HepG2 (cell line): ENCODE data around the gene SLC9A4. TPM values are rescaled to one million over a fixed set of nuclear protein-coding genes. Genes with fewer than 3 reads are reported as not detected.

Source experiments
- ATAC-seq: fragments of 200-7000 bp; cut with Tn5 transposase; 3 replicates; pipeline ENCODE4 v1.9.1; 2020; ENCODE audit warnings: mild to moderate bottlenecking, moderate library complexity
- BruUV-seq: library from RNA; stranded (reverse); fragments of 400-500 nt; replicated peaks from 2 replicates; lab custom pipeline; 2021; lab: Mats Ljungman, UMichigan
- CTCF ChIA-PET: fragments of 300-600 bp; formaldehyde crosslinking; extraction: SDS; loops from one replicate; lab custom pipeline; 2021; ENCODE audit warnings: low total read pairs, inconsistent platforms, low intra/inter-chr PET ratio; lab: Yijun Ruan, JAX
- POLR2A ChIA-PET: fragments of 350-600 bp; sonication (Branson Sonifier 250); formaldehyde crosslinking; loops from one replicate; lab custom pipeline; 2020; ENCODE audit warnings: antibody characterized with exemption, inconsistent platforms; lab: Yijun Ruan, JAX
- DNase-seq: peaks from one replicate; pipeline ENCODE4 v3.0.0-alpha.2; 2015; ENCODE audit warnings: low spot score
- FAIRE-seq: peaks from 3 replicates; lab custom pipeline; 2011; peaks lifted over from hg19 to GRCh38; lab: Jason Lieb, UNC
- H2AFZ ChIP-seq: one replicate; pipeline ENCODE4 v1.6.1; 2011; ENCODE audit warnings: low read length, inconsistent platforms
- H3K27ac ChIP-seq: fragments of 300-600 bp; 3 replicates; pipeline ENCODE4 v1.8.0; 2011; ENCODE audit warnings: mixed run types, mild to moderate bottlenecking, mixed read lengths, low read length, inconsistent platforms; ENCODE audit not compliant: insufficient read depth; ENCODE audit errors: extremely low read length
- H3K27me3 ChIP-seq, 2 experiments: fragments of 200-600 bp in 1 of 2; 2 replicates in 1 of 2; 3 replicates in 1 of 2; pipeline versions ENCODE4 v1.6.0 to v1.8.0; 2011; ENCODE audit warnings: low read length in 2 of 2, mild to moderate bottlenecking in 2 of 2, moderate library complexity in 2 of 2, inconsistent platforms in 1 of 2; ENCODE audit not compliant: insufficient read depth in 2 of 2, control insufficient read depth in 1 of 2
- H3K36me3 ChIP-seq, 2 experiments: fragments of 200-600 bp in 1 of 2; replicated peaks in 1 of 2; 2 replicates in 1 of 2; 3 replicates in 1 of 2; pipeline versions ENCODE4 v1.5.1 to v1.8.0; 2011; ENCODE audit warnings: low read length in 2 of 2, inconsistent platforms in 1 of 2; ENCODE audit not compliant: insufficient read depth in 2 of 2, control insufficient read depth in 1 of 2
- H3K4me1 ChIP-seq: 2 replicates; pipeline ENCODE4 v1.5.1; 2012; ENCODE audit warnings: low read length, inconsistent platforms; ENCODE audit not compliant: insufficient read depth
- H3K4me2 ChIP-seq: 2 replicates; pipeline ENCODE4 v1.6.0; 2011; ENCODE audit warnings: low read depth, low read length, inconsistent platforms
- H3K4me3 ChIP-seq, 3 experiments: fragments of 200-600 bp in 1 of 3; sonication (generic), shearing (Covaris generic) in 1 of 3; replicated peaks in 1 of 3; 2 replicates each; pipeline ENCODE4 v1.5.1; 2011 to 2016; ENCODE audit warnings: low read length in 3 of 3, inconsistent platforms in 2 of 3, low read depth in 2 of 3, mild to moderate bottlenecking in 2 of 3, control low read depth in 1 of 3, mixed read lengths in 1 of 3; ENCODE audit not compliant: insufficient read depth in 1 of 3
- H3K79me2 ChIP-seq: one replicate; pipeline ENCODE4 v1.6.1; 2011; ENCODE audit warnings: low read length, inconsistent platforms; ENCODE audit not compliant: insufficient read depth
- H3K9ac ChIP-seq: 2 replicates; pipeline ENCODE4 v1.6.0; 2011; ENCODE audit warnings: mild to moderate bottlenecking, low read depth, low read length, inconsistent platforms; ENCODE audit not compliant: insufficient read depth
- H3K9me3 ChIP-seq: 2 replicates; pipeline ENCODE4 v1.5.1; 2012; ENCODE audit warnings: mild to moderate bottlenecking, low read length
- H4K20me1 ChIP-seq: 2 replicates; pipeline ENCODE4 v1.6.0; 2011; ENCODE audit warnings: inconsistent platforms, mild to moderate bottlenecking, low read length, moderate library complexity; ENCODE audit not compliant: insufficient read depth
- BRD4 ChIP-seq: sonication (generic); formaldehyde crosslinking; IDR thresholded peaks from 2 replicates; pipeline ENCODE4 v1.4.0; 2020; ENCODE audit warnings: missing genetic modification reagents
- HDAC6 ChIP-seq: fragments of 200-600 bp; sonication (generic); IDR thresholded peaks from 2 replicates; pipeline ENCODE4 v1.7.0; 2017; ENCODE audit warnings: mild to moderate bottlenecking, antibody characterized with exemption, low read length, low read depth
- HIVEP1 ChIP-seq: sonication (generic); formaldehyde crosslinking; IDR thresholded peaks from 2 replicates; pipeline ENCODE4 v1.4.0; 2020; ENCODE audit warnings: mild to moderate bottlenecking, missing genetic modification reagents
- PRPF4 ChIP-seq: fragments of 200-400 bp; formaldehyde crosslinking; IDR thresholded peaks from 2 replicates; pipeline ENCODE4 v1.6.1; 2016; ENCODE audit warnings: low read length, low read depth; ENCODE audit not compliant: poor library complexity, severe bottlenecking
- SAFB2 ChIP-seq: sonication (generic); formaldehyde crosslinking; IDR thresholded peaks from 2 replicates; pipeline ENCODE4 v1.5.1; 2020; ENCODE audit warnings: missing genetic modification reagents, low read depth, mild to moderate bottlenecking, borderline replicate concordance
- SCMH1 ChIP-seq: sonication (generic); formaldehyde crosslinking; IDR thresholded peaks from 2 replicates; pipeline ENCODE4 v1.9.0; 2021; ENCODE audit warnings: missing genetic modification reagents, mild to moderate bottlenecking, borderline replicate concordance
- SP5 ChIP-seq: IDR thresholded peaks from 2 replicates; pipeline ENCODE4 v1.6.1; 2016; ENCODE audit warnings: low read depth, borderline replicate concordance
- SRSF4 ChIP-seq: fragments of 200-400 bp; formaldehyde crosslinking; IDR thresholded peaks from one replicate; pipeline ENCODE4 v1.6.1; 2018; ENCODE audit warnings: mild to moderate bottlenecking, low read depth, low read length, moderate library complexity; ENCODE audit not compliant: poor library complexity, severe bottlenecking
- STAG1 ChIP-seq: sonication (generic); formaldehyde crosslinking; IDR thresholded peaks from 2 replicates; pipeline ENCODE4 v1.4.0; 2020; ENCODE audit warnings: missing genetic modification reagents
- THAP8 ChIP-seq: sonication (generic); formaldehyde crosslinking; IDR thresholded peaks from 2 replicates; pipeline ENCODE4 v1.5.1; 2020; ENCODE audit warnings: missing genetic modification reagents, mild to moderate bottlenecking, borderline replicate concordance
- ZNF124 ChIP-seq: sonication (generic); formaldehyde crosslinking; IDR thresholded peaks from 2 replicates; pipeline ENCODE4 v1.4.0; 2020; ENCODE audit warnings: missing genetic modification reagents
- ZNF614 ChIP-seq: IDR thresholded peaks from 2 replicates; pipeline ENCODE4 v1.6.1; 2018; ENCODE audit warnings: missing biosample characterization, missing genetic modification reagents, inconsistent platforms, borderline replicate concordance
- WGBS: methylation state at CpG from one replicate; pipeline ENCODE4 v1.1.6; 2017; ENCODE audit warnings: low lambda C conversion rate; 5-methylcytosine and 5-hydroxymethylcytosine counted together
- in situ Hi-C: cut with HindIII; loops from 2 replicates; pipeline ENCODE4 v1.10.0; 2017; ENCODE audit warnings: low pct_unique_long_range_greater_than_20kb; ENCODE audit not compliant: extremely low pct_ligation_motif_present
- intact Hi-C: fragments of 100-400 bp; cut with micrococcal nuclease; formaldehyde crosslinking; loops from one replicate; pipeline ENCODE4 v1.10.0; 2022; ENCODE audit not compliant: unreplicated experiment
- polyA plus RNA-seq, 8 experiments: library from polyadenylated mRNA; depleted of rRNA in 3 of 8; stranded (reverse) in 7 of 8; unstranded in 1 of 8; fragments of >200 nt; fragmentation: Illumina TruSeq in 4 of 8; extraction: Trizol in 4 of 8; gene quantifications; 2 replicates each; pipeline versions ENCODE4 v1.2.1 to v1.2.3, GENCODE V29; 2011 to 2016; ENCODE audit warnings: low read depth in 4 of 8, missing spikeins in 1 of 8, mixed read lengths in 1 of 8; ENCODE audit not compliant: insufficient read depth in 1 of 8
- total RNA-seq, 5 experiments: library from RNA; depleted of rRNA; stranded (reverse); fragments of >200 nt; fragmentation: Illumina TruSeq; extraction: Trizol; gene quantifications; 2 replicates each; pipeline ENCODE4 v1.2.3, GENCODE V29; 2016; ENCODE audit warnings: low read depth in 1 of 5
- TF ChIP-seq, protein P1 (sequence below): sonication (generic); formaldehyde crosslinking; conservative IDR thresholded peaks from 2 replicates; pipeline ENCODE4 v1.4.0; 2020; ENCODE audit warnings: missing genetic modification reagents
- TF ChIP-seq, protein P2 (sequence below): sonication (generic); formaldehyde crosslinking; IDR thresholded peaks from 2 replicates; pipeline ENCODE4 v1.5.0; 2020; ENCODE audit warnings: mild to moderate bottlenecking, missing genetic modification reagents

SLC9A4 gene
- total and polyA plus RNA-seq, 2 of the 13 experiments (the other 11 are each of a cell fraction or from before 2014, with no cell fraction given): not detected

GRCh38 chr2:102437122-102437521, 35.9 kb upstream of the SLC9A4 start (continued):
- TF ChIP-seq ZNF124 (CRISPR knock-in tag): no peak
- no peak for TF ChIP-seq SRSF4
- no peak for TF ChIP-seq STAG1

DNA sequence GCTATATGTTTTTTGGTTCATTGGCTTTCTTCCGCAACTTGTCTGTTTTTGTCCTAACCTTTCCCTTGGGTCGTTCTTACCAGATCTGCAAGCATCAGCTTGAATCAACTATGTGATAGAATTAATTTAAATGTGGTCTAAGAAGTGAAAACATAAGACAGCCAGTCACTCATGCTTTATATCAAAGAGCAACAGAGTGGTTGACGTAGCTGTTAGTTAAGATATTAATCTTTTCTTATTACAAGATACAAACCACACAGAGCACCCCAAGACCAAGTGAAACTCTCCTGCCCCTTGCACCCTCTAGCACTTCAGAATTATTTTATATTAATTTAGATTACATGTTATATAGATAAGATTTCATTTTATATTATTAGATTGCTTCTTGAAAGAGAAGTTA, 34.9 kb upstream of the SLC9A4 start:
- no TSS peak for BruUV-seq
- intact Hi-C loops (no loop called here), in situ Hi-C loops (no loop called here)
- Histone ChIP-seq H3K27ac (no peak overlapping the region), H4K20me1 (no peaks in the 10 kb centered on the region), H2AFZ (no peak overlapping the region), H3K4me1 (no peaks in the 10 kb centered on the region), H3K4me2 (no peak overlapping the region), H3K9me3 (no peaks in the 10 kb centered on the region), H3K4me3 (no peak overlapping the region), H3K36me3 (no peaks in the 10 kb centered on the region), H3K79me2 (no peaks in the 10 kb centered on the region), H3K27me3 (peaks cover 0 to 10% of the 10 kb centered on the region in 2 experiments; a peak in 1 of 5 replicates), H3K9ac (no peak overlapping the region)
- CTCF ChIA-PET: no interaction called here
- no peak for FAIRE-seq
- DNase-seq: no peak
- 46% methylated on average over 3 of the region's 3 CpGs for WGBS
- ATAC-seq: no peak
- POLR2A ChIA-PET: no interaction called here
- no peak for TF ChIP-seq PRPF4

DNA sequence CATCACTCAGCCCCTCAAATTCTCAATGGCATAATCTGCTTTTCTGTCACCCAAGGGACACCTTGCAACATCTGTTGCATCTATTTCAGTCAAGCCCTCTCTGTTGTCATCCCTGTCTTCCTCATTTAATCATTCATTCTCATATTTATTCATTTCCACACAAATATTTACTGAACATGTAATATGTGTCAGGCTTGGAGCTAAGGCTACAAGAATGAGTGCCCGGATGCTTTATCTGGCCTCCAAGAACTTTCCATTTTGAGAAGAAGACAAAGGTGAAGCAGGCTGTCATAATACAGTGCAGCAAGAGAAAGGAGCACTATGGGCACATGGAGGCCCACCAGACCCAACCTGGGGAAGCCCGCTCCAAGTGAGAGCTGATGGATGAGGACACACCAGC, 34.4 kb upstream of the SLC9A4 start:
- Histone ChIP-seq H3K4me3 (no peak overlapping the region), H3K27ac (no peak overlapping the region), H3K9me3 (no peaks in the 10 kb centered on the region), H3K4me1 (no peaks in the 10 kb centered on the region), H2AFZ (no peak overlapping the region), H3K9ac (no peak overlapping the region), H3K4me2 (no peak overlapping the region), H3K36me3 (no peaks in the 10 kb centered on the region), H4K20me1 (no peaks in the 10 kb centered on the region), H3K79me2 (no peaks in the 10 kb centered on the region), H3K27me3 (peaks cover 0 to 10% of the 10 kb centered on the region in 2 experiments; a peak in 1 of 5 replicates)
- FAIRE-seq (no peak), ATAC-seq (no peak), DNase-seq (no peak)
- CTCF ChIA-PET: no interaction called here
- 54% methylated on average over 2 of the region's 2 CpGs for WGBS
- BruUV-seq: no TSS peak
- in situ Hi-C loops: no loop called here
- intact Hi-C loops: no loop called here
- POLR2A ChIA-PET: no interaction called here
- TF ChIP-seq SP5 (CRISPR knock-in tag) (no peak), HIVEP1 (CRISPR knock-in tag) (no peak), BRD4 (CRISPR knock-in tag) (no peak), THAP8 (no peak), SAFB2 (CRISPR knock-in tag) (no peak), ZNF614 (no peak), SCMH1 (CRISPR knock-in tag) (no peak), HDAC6 (no peak)
- TF ChIP-seq, protein P1, sequence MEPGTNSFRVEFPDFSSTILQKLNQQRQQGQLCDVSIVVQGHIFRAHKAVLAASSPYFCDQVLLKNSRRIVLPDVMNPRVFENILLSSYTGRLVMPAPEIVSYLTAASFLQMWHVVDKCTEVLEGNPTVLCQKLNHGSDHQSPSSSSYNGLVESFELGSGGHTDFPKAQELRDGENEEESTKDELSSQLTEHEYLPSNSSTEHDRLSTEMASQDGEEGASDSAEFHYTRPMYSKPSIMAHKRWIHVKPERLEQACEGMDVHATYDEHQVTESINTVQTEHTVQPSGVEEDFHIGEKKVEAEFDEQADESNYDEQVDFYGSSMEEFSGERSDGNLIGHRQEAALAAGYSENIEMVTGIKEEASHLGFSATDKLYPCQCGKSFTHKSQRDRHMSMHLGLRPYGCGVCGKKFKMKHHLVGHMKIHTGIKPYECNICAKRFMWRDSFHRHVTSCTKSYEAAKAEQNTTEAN (CRISPR knock-in tag): no peak
- TF ChIP-seq, protein P2, sequence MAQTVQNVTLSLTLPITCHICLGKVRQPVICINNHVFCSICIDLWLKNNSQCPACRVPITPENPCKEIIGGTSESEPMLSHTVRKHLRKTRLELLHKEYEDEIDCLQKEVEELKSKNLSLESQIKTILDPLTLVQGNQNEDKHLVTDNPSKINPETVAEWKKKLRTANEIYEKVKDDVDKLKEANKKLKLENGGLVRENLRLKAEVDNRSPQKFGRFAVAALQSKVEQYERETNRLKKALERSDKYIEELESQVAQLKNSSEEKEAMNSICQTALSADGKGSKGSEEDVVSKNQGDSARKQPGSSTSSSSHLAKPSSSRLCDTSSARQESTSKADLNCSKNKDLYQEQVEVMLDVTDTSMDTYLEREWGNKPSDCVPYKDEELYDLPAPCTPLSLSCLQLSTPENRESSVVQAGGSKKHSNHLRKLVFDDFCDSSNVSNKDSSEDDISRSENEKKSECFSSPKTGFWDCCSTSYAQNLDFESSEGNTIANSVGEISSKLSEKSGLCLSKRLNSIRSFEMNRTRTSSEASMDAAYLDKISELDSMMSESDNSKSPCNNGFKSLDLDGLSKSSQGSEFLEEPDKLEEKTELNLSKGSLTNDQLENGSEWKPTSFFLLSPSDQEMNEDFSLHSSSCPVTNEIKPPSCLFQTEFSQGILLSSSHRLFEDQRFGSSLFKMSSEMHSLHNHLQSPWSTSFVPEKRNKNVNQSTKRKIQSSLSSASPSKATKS (CRISPR knock-in tag): no peak
